GM12873 (cell line): ENCODE data around the gene NR2F2.

ENCODE experiments used
- CTCF ChIP-seq: IDR thresholded peaks from 2 replicates; pipeline ENCODE4 v1.5.1; 2012; ENCODE audit warnings: low read depth, mild to moderate bottlenecking, moderate library complexity, low read length, control low read depth; ENCODE audit not compliant: insufficient read depth; ENCODE audit errors: missing control alignments

Gene NR2F2

DNA sequence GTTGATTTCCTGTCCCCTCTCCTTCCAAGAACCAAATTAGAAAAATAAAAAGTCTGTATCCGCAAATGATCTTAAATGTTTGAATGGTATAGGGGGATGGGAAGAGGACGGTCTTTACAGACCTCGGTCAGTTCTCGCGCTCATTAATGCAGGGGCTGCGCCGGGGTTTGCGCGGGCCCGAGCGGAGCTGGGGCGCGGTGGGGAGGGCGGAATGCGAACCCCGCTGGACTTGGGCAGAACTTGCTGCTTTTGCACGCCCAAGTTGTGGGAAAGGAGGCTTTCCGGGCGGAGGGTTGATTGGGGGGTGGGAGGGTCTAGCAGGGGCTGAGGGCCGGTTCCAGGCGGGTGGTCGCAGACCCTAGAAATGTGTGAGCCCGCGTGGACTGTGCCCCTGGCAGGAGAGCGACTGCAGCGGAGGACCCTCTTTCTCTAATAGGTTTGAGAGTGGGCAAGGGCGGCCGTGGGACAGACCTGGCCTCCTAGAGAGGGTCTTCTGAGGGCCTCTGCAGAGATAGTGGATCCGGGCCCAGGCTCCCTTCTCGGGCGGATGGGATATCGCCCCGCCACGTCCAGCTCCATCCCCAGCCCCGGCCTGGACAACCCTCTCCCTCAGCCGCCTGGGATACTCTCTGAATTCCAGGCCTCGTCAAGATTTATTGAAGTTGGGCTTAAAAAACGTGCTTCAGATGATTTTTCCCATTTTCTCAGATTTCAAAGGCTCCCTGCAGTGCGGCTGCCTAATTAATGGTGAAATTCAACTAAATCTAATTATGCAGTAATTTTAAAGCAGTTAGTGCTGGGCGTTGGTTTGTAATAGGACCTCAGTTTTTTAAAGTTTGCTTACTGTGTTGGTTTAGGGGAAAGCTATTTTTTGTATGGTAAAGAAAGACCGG, 11.3 kb downstream of the NR2F2 start:
- TF ChIP-seq CTCF, result no peak

- no peak for TF ChIP-seq CTCF
Observed at GRCh38 chr15:96342406-96343112, 12.1 kb downstream of the NR2F2 start.

GRCh38 chr15:96343113-96344059, 12.9 kb downstream of the NR2F2 start:
- TF ChIP-seq CTCF, result no peak

DNA sequence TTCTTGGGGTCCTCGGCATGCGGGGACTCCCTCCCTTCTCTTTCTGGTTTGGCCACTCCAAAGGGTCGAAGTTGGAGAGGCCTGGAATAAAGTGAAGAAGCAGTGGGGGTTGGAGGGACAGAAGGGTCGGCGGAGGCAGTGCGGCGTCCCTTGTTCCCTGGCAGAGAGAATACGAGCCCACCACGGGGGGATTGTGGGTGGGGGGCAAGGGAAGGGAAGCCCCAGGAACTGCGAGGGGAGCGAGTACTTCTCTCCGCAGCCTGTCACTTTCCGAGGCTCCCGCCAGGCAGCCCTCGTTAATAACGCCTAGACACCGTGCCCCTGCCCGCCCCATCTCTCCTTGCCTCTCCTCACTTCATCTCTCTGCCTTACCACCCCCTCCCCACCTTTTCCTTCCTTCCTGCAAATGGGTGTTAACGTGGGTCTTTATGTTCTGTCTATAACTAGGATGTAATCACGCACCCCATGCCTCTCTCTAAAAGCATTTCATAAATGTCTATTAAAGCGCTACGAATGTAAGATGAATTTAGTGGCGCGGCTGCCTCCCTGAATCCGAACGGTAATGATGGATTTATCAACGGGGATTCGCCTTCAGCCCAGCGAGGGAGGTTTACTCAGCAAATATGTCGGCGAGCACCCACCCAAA, 13.7 kb downstream of the NR2F2 start:
- no peak for TF ChIP-seq CTCF

- TF ChIP-seq CTCF, result no peak
Observed at GRCh38 chr15:96344706-96345559, 14.4 kb downstream of the NR2F2 start.
